T follicular helper cell (primary cell): ENCODE data around the gene NPM3.

Source experiments
- DNase-seq: peaks from one replicate; pipeline ENCODE4 v3.0.0-alpha.2; 2020; ENCODE audit warnings: low read depth

Gene NPM3

DNA sequence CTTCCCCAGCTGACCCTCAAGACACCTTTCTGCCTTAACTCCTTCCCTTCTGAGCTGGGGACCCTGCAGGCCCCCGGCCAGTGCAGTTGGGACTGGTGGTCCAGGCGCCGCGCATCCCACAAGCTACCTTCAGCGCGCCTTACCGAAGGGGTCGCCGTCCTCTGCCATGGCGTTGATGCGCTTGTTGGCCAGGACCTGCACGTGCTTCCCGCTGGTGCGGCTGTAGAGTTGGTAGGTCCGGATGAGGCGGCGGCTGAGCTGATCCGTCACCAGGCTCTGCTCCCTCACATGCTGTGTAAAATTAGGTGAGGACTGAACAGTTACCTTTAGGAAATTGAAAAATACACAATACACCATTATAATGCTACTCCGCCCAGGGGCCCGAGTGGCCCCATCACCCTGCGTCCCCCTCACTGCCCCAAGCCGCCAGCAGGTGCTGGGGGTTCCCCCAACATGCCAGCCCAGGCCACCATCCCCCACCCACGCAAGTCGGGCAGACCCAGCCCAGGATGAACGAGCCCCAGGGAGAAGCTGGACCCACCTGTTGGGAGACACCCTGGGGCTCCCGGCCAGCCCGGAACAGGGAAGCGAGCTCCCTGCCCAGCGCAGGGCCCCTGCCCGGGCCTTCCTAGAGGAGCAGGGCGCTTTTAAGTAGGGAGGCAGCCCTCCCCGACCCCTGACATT lies 8.5 kb downstream of the NPM3 start:
- DNase-seq = no peak

DNA sequence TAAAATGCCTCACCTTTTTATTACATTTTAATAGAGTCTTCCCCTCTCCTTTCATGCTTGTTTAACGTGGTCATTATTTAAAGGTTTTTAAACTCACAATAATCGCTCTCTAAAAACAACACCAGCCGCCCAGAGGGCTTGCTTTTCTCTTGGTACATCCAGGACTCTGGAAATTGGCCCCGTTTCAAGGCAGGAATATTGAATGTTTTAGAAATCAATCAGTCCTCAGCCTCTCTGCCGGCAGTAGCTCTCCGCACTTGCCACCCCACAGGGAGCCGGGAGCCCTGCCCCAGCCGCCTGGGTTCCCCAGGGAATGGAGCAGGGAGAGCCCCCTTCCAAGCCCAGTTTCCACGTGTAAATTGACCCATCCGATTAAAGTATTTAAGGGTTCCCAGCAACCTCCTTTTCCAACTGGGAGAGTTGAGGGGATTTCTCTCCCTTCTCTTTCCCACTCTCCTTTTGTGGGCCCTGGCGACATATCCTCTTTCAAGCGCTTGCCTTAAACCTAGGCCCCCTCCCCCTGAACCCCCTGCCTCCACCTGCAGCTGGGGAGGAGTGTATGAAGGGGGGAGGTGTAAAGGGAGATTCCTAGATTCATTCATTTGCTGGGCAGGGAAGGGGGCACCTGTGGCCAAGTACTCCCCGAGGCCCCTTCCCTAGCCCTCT lies 9.2 kb downstream of the NPM3 start:
- DNase-seq = no peak

DNA sequence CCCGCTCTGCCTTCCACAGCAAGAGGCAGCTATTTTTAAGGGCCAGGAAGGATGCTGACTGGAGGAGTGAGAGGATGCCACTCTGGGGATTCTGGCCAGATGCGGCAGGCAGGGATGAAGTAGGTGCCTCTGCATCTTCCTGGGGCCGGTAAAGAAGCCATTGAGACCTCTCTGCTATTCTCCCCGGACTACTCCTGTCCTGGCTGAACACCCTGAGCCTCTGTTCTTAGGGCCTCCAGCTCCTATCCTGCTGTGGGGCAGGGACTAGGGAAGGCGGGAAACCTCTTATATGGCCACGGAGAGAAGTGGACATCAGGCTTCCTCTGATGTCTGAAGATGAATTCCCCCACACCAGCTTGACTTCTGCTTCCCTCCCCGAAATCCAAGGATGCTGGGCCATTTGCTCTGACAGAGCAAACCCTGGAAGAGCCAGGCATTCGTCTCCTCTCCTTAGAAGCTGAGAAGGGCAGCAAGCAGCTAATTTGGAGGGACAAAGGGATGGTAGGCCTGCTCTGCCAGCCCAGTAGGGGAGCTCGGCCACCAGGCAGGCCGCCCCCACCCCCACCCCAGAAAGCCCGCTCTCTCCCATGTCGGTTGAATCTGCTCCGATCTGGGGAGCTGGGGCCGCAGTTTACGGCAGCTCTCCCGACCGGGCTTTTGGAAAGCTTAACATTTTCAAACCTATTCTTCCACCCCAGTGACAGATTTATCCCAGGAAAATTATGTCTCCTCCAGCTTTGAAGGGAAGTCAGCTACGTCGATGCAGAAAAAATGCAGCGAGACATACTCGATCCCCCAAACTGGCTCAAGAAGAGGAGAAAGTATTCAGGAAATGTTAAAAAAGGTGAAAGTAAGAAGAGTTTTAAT lies 10.1 kb downstream of the NPM3 start:
- no peak for DNase-seq

DNA sequence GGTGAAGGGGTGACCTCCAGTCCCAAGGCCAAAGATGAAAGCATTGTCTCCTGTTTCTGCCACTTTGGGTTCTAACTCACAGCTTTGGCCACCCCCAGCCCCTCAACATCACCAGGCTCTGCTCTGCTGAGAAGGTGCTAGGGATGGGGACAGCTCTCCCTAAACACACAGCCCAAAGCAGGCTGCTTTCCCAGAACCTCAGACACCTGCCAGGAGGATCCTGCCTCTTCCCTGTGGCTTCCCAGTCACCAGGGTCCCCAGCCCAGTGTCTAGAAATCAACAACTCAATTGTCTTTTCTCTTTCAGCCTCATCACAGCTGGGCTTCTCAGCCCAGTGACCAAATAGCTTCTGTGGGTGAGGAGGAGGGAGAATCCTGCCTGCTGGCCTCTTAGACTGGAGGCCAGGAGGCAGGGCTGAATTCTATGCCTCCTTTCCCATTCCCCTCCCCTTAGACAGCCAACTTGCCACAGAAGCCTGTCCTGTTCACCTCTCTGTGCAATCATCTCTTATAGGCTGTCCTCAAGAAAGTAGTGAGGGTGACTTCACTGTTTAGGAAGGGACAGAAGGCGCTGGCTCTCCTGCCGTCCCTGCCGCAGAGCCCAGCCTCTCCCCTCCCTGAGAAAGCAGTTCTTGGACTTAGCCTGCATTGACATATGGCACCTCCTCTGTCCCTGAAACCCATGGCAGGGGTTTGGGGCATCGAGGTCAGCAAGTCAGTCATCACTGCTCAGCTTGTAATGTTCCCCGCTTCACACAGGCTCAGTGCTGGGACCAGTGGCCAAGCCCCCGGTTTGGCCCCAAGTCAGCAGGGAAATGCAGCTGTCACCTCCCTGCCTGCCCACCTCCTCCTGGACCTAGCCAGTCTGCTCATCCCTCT lies 11.0 kb downstream of the NPM3 start:
- DNase-seq = no peak

DNA sequence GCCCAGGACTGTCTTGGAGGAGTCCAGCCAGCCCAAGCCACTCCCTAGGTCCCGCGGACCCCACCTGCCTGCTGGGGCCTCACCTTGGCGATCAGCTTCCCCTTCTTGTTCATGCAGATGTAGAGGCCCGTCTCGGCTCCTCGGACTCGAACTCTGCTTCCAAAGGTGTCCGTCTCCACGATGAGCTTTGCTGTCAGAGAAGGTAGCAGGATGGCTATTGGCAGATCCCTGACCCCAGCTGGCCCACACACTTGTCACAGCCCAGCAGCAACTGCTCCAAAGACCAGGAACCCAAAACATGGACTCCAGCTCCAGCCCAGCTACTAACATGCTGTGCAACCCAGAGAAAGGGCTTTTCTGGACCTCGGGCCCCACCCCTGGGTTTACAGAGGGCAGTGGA lies 11.9 kb downstream of the NPM3 start:
- no peak for DNase-seq

DNA sequence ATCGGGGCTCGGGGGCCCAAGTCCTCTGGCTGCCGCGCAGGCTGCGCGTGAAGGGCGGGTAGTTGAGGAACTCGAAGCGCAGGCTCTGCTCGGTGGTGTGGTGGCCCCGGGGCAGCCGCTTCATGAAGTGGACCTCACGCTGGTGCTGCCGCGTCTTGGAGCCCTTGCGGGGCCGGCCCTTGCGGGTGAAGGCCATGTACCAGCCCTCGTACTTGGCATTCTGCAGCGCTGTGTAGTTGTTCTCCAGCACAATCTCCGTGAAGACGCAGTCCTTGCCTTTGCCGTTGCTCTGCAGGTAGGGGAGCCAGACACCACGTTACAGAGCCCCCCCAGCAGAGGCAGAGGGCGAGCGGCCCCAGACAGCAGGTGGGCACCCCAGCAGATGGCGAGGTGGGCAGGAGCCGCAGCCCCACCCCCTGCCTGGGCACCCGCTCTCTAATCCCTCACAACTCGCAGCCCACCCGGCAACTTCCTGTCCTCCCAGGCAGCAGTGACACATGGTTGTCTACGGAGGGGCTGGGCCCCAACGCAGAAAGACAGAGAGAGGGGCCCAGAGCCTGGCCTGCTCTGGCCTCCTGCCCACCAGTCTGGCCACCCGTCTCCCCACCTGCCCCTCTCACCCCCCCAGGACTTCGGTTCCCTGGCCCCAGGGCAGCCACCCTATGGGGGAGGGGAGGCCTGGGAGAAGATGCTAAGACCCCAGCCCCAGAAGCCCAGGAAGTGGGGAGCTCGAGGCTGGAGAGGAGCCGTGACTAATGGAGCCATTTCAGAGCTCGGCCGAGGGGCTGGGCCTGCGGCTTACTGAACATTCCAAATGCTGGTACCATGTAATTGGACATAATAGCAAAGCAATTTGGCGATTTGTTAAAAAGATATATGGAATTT lies 12.7 kb downstream of the NPM3 start:
- DNase-seq = no peak

DNA sequence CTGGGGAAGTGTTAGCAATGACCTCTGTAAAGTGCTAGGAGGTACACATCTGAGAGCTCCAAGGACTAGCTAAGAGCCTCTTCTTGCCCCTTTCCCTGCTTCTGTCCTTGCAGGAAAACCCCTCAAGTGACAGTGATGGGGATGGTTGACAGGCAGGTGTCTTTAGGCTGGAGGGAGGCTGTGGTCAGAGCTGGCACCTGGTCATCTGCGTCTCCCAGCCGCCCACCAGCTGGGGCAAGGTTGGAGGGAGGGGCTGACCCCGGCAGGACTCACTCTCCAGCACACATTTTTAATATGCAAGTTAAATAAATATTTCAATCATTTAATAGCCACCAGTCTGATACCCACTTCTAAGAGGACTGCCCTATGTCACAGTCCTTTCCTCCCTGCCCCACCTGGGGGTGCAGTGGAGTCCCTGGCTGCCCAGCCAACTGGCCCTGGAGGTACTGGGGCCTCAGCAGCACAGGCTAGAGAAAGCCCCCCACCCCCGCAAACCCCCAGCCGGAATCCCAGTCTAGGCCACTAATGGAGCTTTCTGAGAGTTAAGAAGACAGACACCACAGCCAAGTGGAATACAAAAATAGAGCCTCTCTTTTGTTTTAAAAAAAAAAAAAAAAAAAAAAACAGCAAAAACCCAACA lies 13.6 kb downstream of the NPM3 start:
- no peak for DNase-seq

DNA sequence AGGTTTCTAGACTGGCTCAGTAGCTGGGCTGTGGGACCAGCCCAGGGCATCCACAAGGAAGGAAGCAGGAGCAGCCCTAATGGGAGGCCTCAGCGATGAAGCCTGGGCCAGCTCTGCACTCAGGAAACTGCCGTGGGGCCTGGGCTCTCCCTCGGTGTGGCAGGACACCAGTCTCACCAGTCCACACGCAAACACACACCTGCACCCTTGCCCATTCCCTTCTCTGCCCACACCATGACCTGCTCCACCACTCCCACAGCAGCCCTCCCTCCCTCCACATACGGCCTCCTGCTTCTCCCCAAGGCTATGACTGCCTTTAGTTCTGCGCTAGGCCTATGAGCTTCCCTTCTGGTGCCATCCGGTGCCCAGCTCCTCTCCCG lies 14.5 kb downstream of the NPM3 start:
- no peak for DNase-seq

DNA sequence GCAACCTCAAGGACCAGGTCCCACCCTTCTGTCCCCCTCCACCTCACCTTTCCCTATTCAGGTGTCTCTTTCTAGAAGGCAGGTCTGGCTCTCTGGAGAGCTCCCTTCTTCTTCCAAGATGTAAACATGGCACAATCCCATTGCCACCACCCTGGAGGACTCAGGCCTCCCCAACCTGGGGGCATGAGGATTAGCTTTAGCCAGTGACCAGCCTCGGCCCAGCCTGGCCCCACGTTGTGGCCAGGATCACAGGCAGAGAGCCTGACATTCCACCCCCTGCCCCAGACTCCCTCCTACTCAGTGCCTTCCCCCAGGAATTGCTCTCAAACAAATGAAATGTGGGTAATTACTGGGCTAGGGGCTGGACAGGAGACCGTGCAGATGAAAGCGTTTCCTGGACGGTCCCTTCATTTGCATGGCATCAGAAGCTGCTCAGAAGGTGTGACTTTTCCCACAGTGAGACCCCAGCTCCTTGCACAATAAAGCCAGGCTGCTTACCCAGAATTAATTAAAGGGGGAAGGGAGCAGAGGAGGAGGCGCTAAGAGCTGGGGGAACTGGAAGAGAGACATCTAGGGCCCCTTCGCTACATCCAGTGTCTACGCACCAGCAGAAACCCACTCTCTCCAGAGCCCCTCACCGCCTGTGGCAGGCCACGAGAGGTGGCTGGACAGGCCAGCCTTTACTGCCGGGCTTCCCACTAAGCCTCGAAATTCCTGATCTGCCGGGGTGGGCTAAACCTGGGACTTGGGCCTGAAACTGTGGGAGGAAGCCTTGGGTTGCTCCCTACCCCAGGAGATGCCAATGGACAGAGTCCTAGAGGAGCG lies 15.1 kb downstream of the NPM3 start:
- no peak for DNase-seq

DNA sequence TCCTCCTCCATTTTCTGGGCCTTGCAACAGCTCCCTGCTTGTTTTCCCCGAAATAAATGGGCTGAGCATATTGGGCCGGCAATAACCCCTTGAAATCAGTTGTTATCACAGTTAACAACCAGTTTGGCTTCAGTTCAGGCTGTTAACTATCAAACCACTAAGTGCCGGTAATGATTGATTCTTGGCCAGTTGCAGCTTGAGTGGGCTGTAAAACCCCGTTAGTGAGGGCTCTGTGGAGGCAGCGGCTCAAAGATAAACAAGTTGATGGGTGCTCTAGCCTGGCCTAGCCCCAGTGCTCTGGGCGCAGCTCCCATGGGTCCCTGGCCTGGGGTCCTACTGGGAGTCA lies 15.7 kb downstream of the NPM3 start:
- no peak for DNase-seq

DNA sequence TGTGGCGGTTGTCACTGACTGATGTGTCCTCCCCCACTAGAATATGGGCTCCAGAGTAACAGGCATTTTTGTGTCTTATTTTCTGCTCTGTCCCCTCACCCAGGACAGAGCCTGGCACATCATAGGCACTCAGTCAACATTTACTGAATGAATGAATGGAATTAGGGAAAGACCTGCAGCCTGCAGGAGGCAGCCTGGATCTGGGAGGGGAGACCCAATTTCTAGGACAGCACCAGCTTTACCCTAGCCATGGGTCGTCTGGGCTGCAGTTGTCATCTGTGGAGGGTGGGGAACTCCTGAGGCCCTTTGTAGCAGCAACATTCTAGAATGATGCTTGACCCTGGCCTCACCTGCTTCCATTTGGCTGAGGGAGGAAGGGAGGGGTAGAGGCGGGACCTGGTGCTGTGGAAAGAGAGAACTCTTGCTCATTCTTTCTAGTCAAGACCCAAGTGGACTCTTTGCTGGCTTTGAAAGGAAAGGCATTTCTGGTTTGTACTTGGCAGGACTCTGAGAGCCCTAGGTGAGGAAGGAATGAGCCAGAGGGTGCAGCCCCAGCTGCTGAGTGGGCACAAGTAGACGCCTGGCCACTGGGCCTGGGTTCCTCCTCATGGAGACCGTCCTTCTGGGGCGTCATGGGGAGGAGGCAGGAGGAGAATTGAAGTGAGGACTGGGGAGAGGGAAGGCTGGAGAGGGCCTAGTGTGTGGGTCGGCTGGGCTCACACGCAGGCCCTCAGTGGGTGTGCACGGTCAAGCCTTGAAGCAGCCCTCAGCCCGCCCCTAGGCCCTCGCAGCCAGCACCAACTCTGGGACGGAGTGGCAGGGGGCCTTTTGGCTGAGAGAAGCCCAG lies 16.3 kb downstream of the NPM3 start:
- no peak for DNase-seq

DNA sequence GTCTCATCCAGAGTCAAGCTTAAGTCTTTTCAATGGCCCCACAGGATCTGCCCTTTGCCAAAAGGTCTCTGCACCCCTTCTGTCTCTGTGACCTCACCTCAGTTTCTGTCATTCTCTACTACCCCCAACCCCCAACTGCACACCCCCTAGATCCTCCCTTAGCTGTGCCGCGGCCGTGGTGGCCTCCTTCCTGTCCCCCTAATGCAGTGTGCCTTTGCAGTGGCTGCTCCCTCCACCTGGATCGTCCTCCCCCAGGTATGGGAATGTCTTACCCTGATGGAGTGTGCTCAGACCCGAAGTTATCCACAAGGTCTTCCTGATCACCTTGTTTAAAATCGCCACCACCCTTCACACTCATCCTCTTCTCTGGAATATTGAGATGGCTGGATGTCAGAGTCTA lies 16.9 kb downstream of the NPM3 start:
- DNase-seq = no peak

DNA sequence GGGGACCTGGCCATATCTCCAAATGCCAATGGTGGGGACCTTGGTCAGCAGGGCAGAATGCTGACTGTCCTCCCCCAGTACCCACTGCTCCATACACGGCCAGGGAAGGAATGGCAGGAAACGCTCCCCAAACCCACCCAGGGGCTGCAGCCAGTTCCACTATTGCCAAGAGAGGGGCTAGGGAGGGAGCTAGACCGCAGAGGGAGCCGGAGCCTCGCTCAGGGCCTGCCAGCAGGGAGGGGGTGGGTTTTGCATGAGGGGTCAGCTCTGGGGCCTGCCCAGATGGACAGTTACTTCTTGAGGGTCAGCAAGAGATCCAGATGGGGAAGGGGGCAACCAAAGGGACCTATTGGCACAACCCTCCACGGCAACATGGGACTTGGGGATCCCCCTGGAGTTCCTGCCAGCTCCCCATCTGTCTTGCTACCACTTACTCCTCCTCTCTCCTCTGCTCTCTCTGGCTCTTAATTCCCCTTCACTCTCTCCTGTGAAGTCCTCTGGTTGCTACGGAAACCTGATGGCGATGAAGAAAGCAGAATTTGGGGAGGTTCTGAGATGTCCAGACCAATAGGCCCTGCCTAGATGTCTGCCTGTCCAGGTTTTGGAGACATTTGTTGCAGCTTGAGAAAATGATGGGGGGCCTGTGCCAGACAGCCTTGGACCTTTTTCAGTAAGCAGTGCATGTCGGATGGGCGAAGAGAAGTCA lies 20.0 kb downstream of the NPM3 start:
- no peak for DNase-seq

DNA sequence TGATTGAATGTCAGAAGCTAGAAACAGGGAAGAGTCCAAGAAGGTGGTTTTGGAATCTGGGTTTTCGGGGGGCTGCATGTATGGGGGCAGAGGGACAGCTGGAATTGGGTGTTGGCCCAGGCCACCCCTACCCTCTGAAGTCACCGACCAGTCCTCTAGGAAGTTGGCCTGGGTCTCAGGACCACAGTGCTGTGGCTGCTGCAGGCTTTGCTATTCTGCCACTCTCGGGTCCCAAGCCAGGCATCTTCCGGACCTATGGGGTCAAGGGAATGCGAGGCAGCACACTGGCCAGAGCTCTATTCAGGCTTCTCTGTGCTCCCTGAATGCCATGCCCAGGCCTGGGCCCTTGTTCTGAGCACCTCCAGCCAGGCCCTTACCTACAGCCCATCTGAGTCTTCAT lies 20.5 kb downstream of the NPM3 start:
- no peak for DNase-seq

DNA sequence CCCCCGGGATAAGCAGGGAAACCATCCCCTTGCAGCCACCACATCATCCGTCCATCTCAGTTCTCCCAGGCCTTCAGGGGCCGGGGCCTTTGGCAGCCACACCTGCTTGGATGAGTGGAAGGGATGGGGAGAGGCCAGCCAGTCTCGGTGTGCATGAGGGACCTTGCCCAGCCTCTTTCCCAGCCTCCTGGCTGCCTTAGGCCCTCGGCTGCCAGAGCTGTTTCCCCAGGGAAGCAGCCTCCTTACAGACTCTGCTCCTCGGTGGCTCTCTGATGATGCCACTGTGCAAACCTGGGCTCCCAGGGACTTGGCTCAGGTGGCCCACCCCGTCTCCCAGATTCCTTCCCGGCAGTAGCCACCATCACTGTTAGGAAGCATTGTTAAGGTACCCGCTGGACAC lies 22.0 kb downstream of the NPM3 start:
- DNase-seq = no peak

DNA sequence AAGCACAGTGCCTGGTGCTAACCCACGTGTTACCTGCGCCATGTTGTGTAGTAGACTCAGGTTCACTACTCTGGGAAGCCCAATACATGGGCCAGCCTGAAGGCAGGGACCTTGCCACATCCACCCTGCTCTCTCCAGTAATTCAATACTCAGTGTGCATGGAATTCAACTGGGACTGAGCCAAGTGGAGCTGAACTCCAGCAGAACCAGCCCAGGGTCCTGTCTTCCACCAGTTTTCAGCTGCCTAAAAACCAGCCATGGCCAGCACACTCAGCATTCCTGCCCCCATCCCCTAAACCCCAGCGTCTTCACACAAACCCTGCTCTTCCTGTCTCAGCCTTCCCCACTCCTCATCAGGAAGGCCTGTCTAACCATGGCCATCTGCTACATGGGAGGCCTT lies 22.7 kb downstream of the NPM3 start:
- no peak for DNase-seq

DNA sequence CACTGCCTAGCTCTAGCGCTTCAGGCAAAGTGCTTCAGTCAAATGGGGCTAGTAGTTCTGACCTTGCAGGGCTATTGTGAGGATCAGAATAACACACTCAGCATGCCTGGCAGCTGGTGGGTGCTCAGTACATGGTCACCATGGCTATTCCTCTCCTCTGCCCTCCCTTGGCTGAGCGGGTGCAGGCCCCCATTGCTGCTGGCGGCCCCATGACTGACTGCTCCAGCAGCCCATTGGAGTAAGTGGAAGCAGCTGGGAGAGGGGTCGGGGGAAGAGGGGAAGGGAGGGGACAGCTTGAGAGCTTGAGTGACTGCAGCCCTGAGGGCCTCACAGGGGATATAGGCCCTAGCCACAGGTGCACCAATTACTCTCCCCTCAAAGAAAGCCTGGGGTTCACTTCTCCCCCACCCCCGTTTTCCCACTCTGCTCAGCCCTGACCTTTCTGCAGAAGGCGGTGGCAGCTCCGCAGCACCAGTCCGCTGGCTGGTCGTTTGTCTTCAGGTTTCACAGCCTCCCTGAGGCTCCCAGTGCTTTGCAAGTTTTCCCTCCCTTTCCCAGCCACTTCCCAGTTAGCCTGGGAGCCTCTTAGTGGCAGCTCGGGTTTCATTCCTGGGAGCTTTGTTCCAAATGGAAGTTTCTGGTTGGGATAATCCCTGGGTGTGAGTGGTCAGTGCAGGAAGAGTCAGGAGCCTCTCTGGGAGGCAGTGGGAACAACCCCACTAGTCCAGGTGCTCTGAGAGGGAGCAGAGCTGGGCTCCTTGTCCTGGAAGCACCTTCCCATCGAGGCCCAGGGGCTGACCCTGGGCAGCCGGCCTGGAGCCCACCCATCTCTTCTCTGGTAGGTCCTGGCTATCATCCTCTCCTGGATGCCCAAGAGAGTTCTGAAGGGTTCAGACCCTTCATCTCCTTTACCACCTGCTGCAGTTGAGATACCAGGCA lies 23.7 kb downstream of the NPM3 start:
- DNase-seq = no peak
